Measurements from ENCODE around the gene U2AF2.

Gene U2AF2

GRCh38 chr19:55684946-55685681, 30.3 kb downstream of the U2AF2 start:
- POLR2A ChIA-PET, result no interaction called here
- CTCF ChIA-PET, result no interaction called here
- DNase-seq (ENCODE audit: extremely low spot score), result no peak
- TF ChIP-seq CTCF (IDR thresholded peaks at IDR 0.05; ENCODE audit: control extremely low read depth, extremely low read depth, low read depth, missing control alignments), result no peak

GRCh38 chr19:55685776-55686175, 30.9 kb downstream of the U2AF2 start:
- ChIA-PET POLR2A (no interaction called here), CTCF (no interaction called here)
- TF ChIP-seq CTCF (IDR thresholded peaks at IDR 0.05; ENCODE audit: control extremely low read depth, extremely low read depth, low read depth, missing control alignments), result no peak
- DNase-seq (ENCODE audit: extremely low spot score), result no peak

GRCh38 chr19:55686311-55687050, 31.6 kb downstream of the U2AF2 start:
- no peak for DNase-seq (ENCODE audit: extremely low spot score)
- POLR2A ChIA-PET, result interaction anchor here (0.6 kb wide), 1 partner anchor 586 kb away, joined by 7 read pairs; no protein-coding TSS in a partner anchor

GRCh38 chr19:55687281-55688201, 32.7 kb downstream of the U2AF2 start:
- ChIA-PET POLR2A (no interaction called here), CTCF (no interaction called here)
- no peak for DNase-seq (ENCODE audit: extremely low spot score)
- TF ChIP-seq CTCF (IDR thresholded peaks at IDR 0.05; ENCODE audit: control extremely low read depth, extremely low read depth, low read depth, missing control alignments), result no peak

More at GRCh38 chr19:55686311-55687050, 31.6 kb downstream of the U2AF2 start:
- CTCF ChIA-PET, result no interaction called here
- TF ChIP-seq CTCF (IDR thresholded peaks at IDR 0.05; ENCODE audit: control extremely low read depth, extremely low read depth, low read depth, missing control alignments), result no peak

- POLR2A ChIA-PET, result no interaction called here
- no peak for TF ChIP-seq CTCF (IDR thresholded peaks at IDR 0.05; ENCODE audit: control extremely low read depth, extremely low read depth, low read depth, missing control alignments)
- CTCF ChIA-PET, result no interaction called here
- no peak for DNase-seq (ENCODE audit: extremely low spot score)
Measured at GRCh38 chr19:55688422-55689218, 33.8 kb downstream of the U2AF2 start.

All from GM10248 (cell line).